Esophagus squamous epithelium (tissue), 5 donors: ENCODE results near the gene GRAMD2B. TPM values are rescaled to one million over a fixed set of nuclear protein-coding genes. Genes with fewer than 3 reads are reported as not detected.

Experiments used
- DNase-seq: peaks from one replicate; lab custom pipeline; 2025; lab: John Stamatoyannopoulos, UW
- H3K27ac ChIP-seq, 4 donors: fragments of 200-600 bp; sonication (generic); one replicate each; pipeline ENCODE4 v1.5.1; 2016 to 2019; ENCODE audit warnings: mild to moderate bottlenecking in 1 of 4
- H3K27me3 ChIP-seq, 4 donors: fragments of 200-600 bp; sonication (generic); 1 replicate in 3 of 4; 2 replicates in 1 of 4; pipeline versions ENCODE4 v1.5.1 to v1.6.0; 2017 to 2021; ENCODE audit warnings: antibody characterized with exemption in 1 of 4
- H3K36me3 ChIP-seq, 3 donors: fragments of 200-600 bp; sonication (generic); one replicate each; pipeline ENCODE4 v1.5.1; 2016 to 2019
- H3K4me1 ChIP-seq, 3 donors: fragments of 200-600 bp; sonication (generic); one replicate each; pipeline ENCODE4 v1.5.1; 2017 to 2019
- H3K4me3 ChIP-seq, 4 donors: fragments of 200-600 bp; sonication (generic); 1 replicate in 3 of 4; 2 replicates in 1 of 4; pipeline ENCODE4 v1.5.1; 2016 to 2019; ENCODE audit warnings: mild to moderate bottlenecking in 2 of 4, moderate library complexity in 1 of 4
- H3K9me3 ChIP-seq, 3 donors: fragments of 200-600 bp; sonication (generic); one replicate each; pipeline ENCODE4 v1.5.1; 2016 to 2019
- CTCF ChIP-seq, 6 experiments: fragments of 450-650 bp in 4 of 6; fragments of 200-600 bp in 2 of 6; sonication (generic) in 2 of 6; IDR thresholded peaks; one replicate each; pipeline ENCODE4 v1.5.1; 2016 to 2019; ENCODE audit warnings: antibody characterized with exemption in 6 of 6, mild to moderate bottlenecking in 4 of 6, moderate library complexity in 4 of 6
- POLR2A ChIP-seq, 4 donors: fragments of 450-650 bp; IDR thresholded peaks; one replicate each; pipeline ENCODE4 v1.6.1; 2017; ENCODE audit warnings: antibody characterized with exemption in 4 of 4, mild to moderate bottlenecking in 4 of 4, moderate library complexity in 3 of 4
- WGBS, 2 donors: methylation state at CpG; one replicate each; pipeline ENCODE4 v1.1.5; 2018; 5-methylcytosine and 5-hydroxymethylcytosine counted together
- intact Hi-C: fragments of 100-400 bp; cut with DNase I; formaldehyde crosslinking; loops from one replicate; pipeline ENCODE4 v1.15.0; 2022
- total RNA-seq, 4 donors: library from RNA; depleted of rRNA; stranded (reverse); fragments of >200 nt; gene quantifications; one replicate each; pipeline ENCODE4 v1.1.0, GENCODE V29; 2016
- donor health status: DM: yes; HTN: yes; CAD: no.

GRAMD2B gene
- total RNA-seq, 4 donors from 2014 or later: 10.2 to 29.0 (median 15.8) TPM

- TF ChIP-seq CTCF (IDR thresholded peaks at IDR 0.05) (no peak), POLR2A (IDR thresholded peaks at IDR 0.05) (no peak)
- 43 to 56% methylated on average over 2 of the region's 2 CpGs for WGBS, 2 donors
- peaks cover 0 to 72% (median 5%) of the 10 kb centered on the region in 3 donors for H3K36me3 ChIP-seq
- no peaks in the 10 kb centered on the region for H3K27me3 ChIP-seq
- H3K4me3 ChIP-seq: no peak overlapping the region
- DNase-seq: no peak
- H3K27ac ChIP-seq: peak overlapping the region in 1 of 4 donors; percentile 37
- H3K4me1 ChIP-seq: peaks cover 0 to 18% (median 11%) of the 10 kb centered on the region in 3 donors
- intact Hi-C loops: no loop called here
- H3K9me3 ChIP-seq: no peaks in the 10 kb centered on the region
Observed at GRCh38 chr5:126481243-126481642, 58.0 kb downstream of the GRAMD2B start.

GRCh38 chr5:126482591-126482990 is 59.4 kb downstream of the GRAMD2B start:
- peaks cover 0 to 10% (median 9%) of the 10 kb centered on the region in 3 donors for H3K4me1 ChIP-seq
- intact Hi-C loops: no loop called here
- H3K4me3 ChIP-seq: no peak overlapping the region
- no peaks in the 10 kb centered on the region for H3K9me3 ChIP-seq
- H3K36me3 ChIP-seq: peaks cover 0 to 85% (median 5%) of the 10 kb centered on the region in 3 donors
- 68 to 84% methylated on average over 1 of the region's 1 CpG for WGBS, 2 donors
- H3K27me3 ChIP-seq: no peaks in the 10 kb centered on the region
- H3K27ac ChIP-seq: peak overlapping the region in 2 of 4 donors; percentile 37 to 38
- TF ChIP-seq CTCF (IDR thresholded peaks at IDR 0.05): no peak
- TF ChIP-seq POLR2A (IDR thresholded peaks at IDR 0.05): no peak
- no peak for DNase-seq

- no peaks in the 10 kb centered on the region for H3K27me3 ChIP-seq
- H3K27ac ChIP-seq: peak overlapping the region in 3 of 4 donors; percentile 23 to 38 (median 37)
- peaks cover 0 to 90% (median 5%) of the 10 kb centered on the region in 3 donors for H3K36me3 ChIP-seq
- 16 to 25% methylated on average over 3 of the region's 3 CpGs for WGBS, 2 donors
- no peak overlapping the region for H3K4me3 ChIP-seq
- H3K9me3 ChIP-seq: no peaks in the 10 kb centered on the region
- H3K4me1 ChIP-seq: peaks cover 0 to 5% (median 4%) of the 10 kb centered on the region in 3 donors
- intact Hi-C loops: no loop called here
- DNase-seq: no peak
- TF ChIP-seq POLR2A (IDR thresholded peaks at IDR 0.05) (no peak), CTCF (IDR thresholded peaks at IDR 0.05) (no peak)
Observed at GRCh38 chr5:126483156-126483555, 59.9 kb downstream of the GRAMD2B start.

GRCh38 chr5:126484253-126484652 is 61.0 kb downstream of the GRAMD2B start:
- Histone ChIP-seq H3K4me3 (no peak overlapping the region), H3K9me3 (no peaks in the 10 kb centered on the region), H3K27me3 (no peaks in the 10 kb centered on the region), H3K4me1 (peaks cover 0 to 9% (median 0%) of the 10 kb centered on the region in 3 donors), H3K27ac (peak overlapping the region in 2 of 4 donors; percentile 37 to 38), H3K36me3 (peaks cover 0 to 90% (median 5%) of the 10 kb centered on the region in 3 donors)
- no peak for DNase-seq
- intact Hi-C loops: no loop called here
- 80 to 88% methylated on average over 2 of the region's 2 CpGs for WGBS, 2 donors
- no peak for TF ChIP-seq POLR2A (IDR thresholded peaks at IDR 0.05)

GRCh38 chr5:126486332-126486731 is 63.1 kb downstream of the GRAMD2B start:
- Histone ChIP-seq H3K4me1 (peaks cover 0 to 24% (median 3%) of the 10 kb centered on the region in 3 donors), H3K4me3 (no peak overlapping the region), H3K27me3 (no peaks in the 10 kb centered on the region), H3K27ac (peak overlapping the region in 3 of 4 donors; percentile 6 to 36 (median 7)), H3K36me3 (peaks cover 0 to 96% (median 5%) of the 10 kb centered on the region in 3 donors), H3K9me3 (no peaks in the 10 kb centered on the region)
- DNase-seq: no peak
- TF ChIP-seq POLR2A (IDR thresholded peaks at IDR 0.05): no peak
- TF ChIP-seq CTCF (IDR thresholded peaks at IDR 0.05): no peak
- intact Hi-C loops: no loop called here
- 90% methylated on average over 3 of the region's 3 CpGs for WGBS, 2 donors
